ENCODE measurements around the gene AQP3. TPM values are rescaled to one million over a fixed set of nuclear protein-coding genes. Genes with fewer than 3 reads are reported as not detected.
A peak's percentile ranks its signal among the peaks of the same experiment; 100 is the strongest.

Gene AQP3
- total and polyA plus RNA-seq, 7 donors: 1.6 to 13.6 (median 4.4) TPM

DNA sequence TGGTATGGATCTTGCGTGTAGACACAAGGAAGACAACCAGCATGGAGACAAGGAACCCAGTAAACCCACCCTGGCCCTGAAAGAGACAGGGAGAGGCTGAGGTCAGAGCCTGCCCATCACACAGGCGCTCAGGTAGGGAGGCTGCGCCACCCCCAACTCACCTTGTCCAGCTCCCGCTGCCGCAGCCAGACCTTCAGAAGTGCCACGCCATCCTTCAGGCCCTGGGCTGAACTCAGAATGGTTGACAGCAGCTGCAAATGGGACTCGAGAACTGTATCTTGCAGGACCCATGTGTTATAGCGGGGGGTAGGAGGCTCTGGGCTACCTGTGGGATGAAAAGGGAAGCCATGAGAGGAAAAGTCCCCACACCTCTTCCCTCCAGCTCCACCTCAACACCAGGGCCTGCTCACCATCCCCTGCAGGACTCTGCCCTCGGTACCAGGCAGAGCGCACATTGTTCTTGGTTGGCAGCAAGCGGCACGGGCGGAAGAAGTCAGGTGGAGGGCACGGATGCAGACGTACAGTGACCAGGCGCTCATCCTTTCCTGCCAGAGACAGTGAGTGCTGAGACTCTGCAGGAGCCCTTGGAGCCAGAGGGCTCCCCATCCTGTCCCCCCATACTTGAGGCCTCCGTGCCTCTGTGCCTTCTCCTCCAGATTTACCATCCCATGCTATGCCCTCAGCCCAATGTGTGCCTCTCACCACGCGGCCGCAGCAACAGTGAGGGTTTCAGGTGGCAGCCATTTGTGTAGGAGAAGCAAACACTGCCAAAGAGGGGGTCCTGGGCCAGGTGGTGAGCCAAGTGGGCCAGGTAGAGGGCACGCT, 21.6 kb upstream of the AQP3 start:
- Histone ChIP-seq H3K4me1 (peaks cover 0 to 20% (median 15%) of the 10 kb centered on the region in 4 donors), H3K27ac (no peak overlapping the region), H3K36me3 (peaks cover 40 to 83% (median 59%) of the 10 kb centered on the region in 4 donors), H3K27me3 (no peaks in the 10 kb centered on the region), H3K9me3 (no peaks in the 10 kb centered on the region), H3K4me3 (no peak overlapping the region)
- TF ChIP-seq, protein P1, sequence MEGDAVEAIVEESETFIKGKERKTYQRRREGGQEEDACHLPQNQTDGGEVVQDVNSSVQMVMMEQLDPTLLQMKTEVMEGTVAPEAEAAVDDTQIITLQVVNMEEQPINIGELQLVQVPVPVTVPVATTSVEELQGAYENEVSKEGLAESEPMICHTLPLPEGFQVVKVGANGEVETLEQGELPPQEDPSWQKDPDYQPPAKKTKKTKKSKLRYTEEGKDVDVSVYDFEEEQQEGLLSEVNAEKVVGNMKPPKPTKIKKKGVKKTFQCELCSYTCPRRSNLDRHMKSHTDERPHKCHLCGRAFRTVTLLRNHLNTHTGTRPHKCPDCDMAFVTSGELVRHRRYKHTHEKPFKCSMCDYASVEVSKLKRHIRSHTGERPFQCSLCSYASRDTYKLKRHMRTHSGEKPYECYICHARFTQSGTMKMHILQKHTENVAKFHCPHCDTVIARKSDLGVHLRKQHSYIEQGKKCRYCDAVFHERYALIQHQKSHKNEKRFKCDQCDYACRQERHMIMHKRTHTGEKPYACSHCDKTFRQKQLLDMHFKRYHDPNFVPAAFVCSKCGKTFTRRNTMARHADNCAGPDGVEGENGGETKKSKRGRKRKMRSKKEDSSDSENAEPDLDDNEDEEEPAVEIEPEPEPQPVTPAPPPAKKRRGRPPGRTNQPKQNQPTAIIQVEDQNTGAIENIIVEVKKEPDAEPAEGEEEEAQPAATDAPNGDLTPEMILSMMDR (IDR thresholded peaks at IDR 0.05): no peak
- TF ChIP-seq POLR2AphosphoS5 (IDR thresholded peaks at IDR 0.05) (no peak), EP300 (IDR thresholded peaks at IDR 0.05) (no peak), POLR2A (IDR thresholded peaks at IDR 0.05) (no peak)
- intact Hi-C loops (cut with DNase I): loop anchor here (5.0 kb wide), 1 partner anchor 182 kb away; no protein-coding TSS in a partner anchor
- 96 to 97% methylated on average over 21 of the region's 21 CpGs for WGBS, 2 donors
- peak; percentile 36 for DNase-seq

GRCh38 chr9:33468215-33468730, 20.9 kb upstream of the AQP3 start:
- Histone ChIP-seq H3K9me3 (no peaks in the 10 kb centered on the region), H3K36me3 (peaks cover 47 to 91% (median 67%) of the 10 kb centered on the region in 4 donors), H3K27me3 (no peaks in the 10 kb centered on the region), H3K4me3 (no peak overlapping the region), H3K4me1 (peaks cover 0 to 17% (median 13%) of the 10 kb centered on the region in 4 donors), H3K27ac (no peak overlapping the region)
- WGBS, 2 donors: 68 to 88% methylated on average over 4 of the region's 4 CpGs
- DNase-seq: peak; percentile 26
- TF ChIP-seq, protein P1 (IDR thresholded peaks at IDR 0.05): no peak
- no peak for TF ChIP-seq EP300 (IDR thresholded peaks at IDR 0.05)
- no peak for TF ChIP-seq POLR2AphosphoS5 (IDR thresholded peaks at IDR 0.05)
- intact Hi-C loops (cut with DNase I): loop anchor here (5.0 kb wide), 1 partner anchor 181 kb away; no protein-coding TSS in a partner anchor

DNA sequence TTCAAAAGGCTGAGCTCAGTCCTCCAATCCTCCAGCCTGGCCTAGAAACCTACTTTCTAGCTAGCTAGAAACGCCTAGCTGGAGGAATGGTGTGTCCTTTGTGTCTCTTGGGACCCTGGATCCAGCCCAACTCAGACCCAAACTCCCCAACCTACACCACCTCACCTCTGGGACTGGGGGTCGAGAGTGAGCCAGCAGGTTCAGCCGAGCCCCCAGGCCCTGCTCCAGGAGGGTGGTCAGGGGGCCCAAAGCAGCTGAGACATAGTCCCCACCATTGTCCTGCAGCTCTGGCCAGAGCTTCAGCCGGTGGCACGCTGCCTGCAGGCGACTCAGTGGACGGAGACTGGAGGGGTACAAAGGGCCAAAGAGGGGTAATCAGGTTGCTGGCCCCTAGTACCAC, 20.1 kb upstream of the AQP3 start:
- DNase-seq: peak; percentile 56
- WGBS, 2 donors: 86 to 95% methylated on average over 7 of the region's 7 CpGs
- no peak for TF ChIP-seq EP300 (IDR thresholded peaks at IDR 0.05)
- no peak for TF ChIP-seq POLR2AphosphoS5 (IDR thresholded peaks at IDR 0.05)
- no peak for TF ChIP-seq POLR2A (IDR thresholded peaks at IDR 0.05)
- TF ChIP-seq, protein P1 (IDR thresholded peaks at IDR 0.05): no peak
- H3K36me3 ChIP-seq: peaks cover 54 to 98% (median 73%) of the 10 kb centered on the region in 4 donors
- H3K4me3 ChIP-seq: no peak overlapping the region
- no peak overlapping the region for H3K27ac ChIP-seq
- no peaks in the 10 kb centered on the region for H3K9me3 ChIP-seq
- H3K4me1 ChIP-seq: peaks cover 0 to 9% (median 6%) of the 10 kb centered on the region in 4 donors
- intact Hi-C loops (cut with DNase I): loop anchor here (2.0 to 5.0 kb wide), 2 partner anchors 21 to 180 kb away; partner anchors contain the start of gene AQP3
- no peaks in the 10 kb centered on the region for H3K27me3 ChIP-seq

DNA sequence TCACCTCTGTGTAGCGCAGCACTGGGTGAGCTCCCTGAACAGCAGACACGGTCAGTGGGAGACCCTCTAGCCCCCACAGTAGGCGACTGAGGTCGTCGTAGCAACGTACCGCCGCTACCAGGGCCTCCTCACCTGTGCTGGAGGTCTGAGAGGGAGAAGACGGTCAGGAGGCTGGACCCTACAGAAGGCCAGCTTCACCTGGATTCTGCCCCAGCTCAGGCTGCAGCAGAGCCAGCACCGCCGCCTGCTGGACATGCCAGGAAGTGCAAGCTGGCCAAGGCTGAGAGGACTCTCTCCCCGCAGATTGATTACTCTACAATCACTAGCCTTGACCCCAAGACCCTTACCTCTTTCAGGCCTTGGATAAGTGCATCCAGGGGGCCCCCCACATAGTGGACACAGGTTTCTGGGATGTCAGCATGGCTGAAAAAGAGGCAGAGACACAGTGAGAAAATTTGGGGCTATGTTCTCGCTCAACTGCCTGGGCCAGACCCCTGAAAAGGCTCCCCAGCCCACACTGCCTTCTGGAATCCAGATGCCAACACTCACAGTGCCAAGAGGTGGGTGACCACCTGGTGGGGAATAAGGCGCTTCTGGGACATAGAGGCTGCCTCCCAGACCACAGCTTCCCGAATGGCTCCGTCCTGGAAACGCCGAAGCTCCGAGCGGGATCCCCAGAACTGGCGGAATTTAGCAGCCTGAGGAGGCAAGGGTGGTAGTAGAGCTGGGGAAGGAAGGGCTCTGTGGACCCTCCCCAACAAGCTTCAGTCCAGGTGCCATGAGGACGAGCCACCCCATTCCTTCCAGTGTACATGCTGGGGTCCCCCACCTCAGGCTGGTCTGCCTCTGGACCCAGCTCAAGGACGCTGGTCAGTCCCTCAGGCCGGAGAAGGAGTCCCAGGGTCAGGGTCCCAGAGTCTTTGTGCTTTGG, 19.4 kb upstream of the AQP3 start:
- peak; percentile 76 for DNase-seq
- no peaks in the 10 kb centered on the region for H3K27me3 ChIP-seq
- no peak overlapping the region for H3K27ac ChIP-seq
- H3K4me3 ChIP-seq: no peak overlapping the region
- WGBS, 2 donors: 70 to 79% methylated on average over 24 of the region's 24 CpGs
- peaks cover 0 to 3% (median 1%) of the 10 kb centered on the region in 4 donors for H3K4me1 ChIP-seq
- intact Hi-C loops (cut with DNase I): loop anchor here (1.0 to 5.0 kb wide), 3 partner anchors 20 to 180 kb away; partner anchors contain the start of gene AQP3
- peaks cover 55 to 100% (median 78%) of the 10 kb centered on the region in 4 donors for H3K36me3 ChIP-seq
- H3K9me3 ChIP-seq: no peaks in the 10 kb centered on the region
- TF ChIP-seq POLR2AphosphoS5 (IDR thresholded peaks at IDR 0.05): no peak
- TF ChIP-seq POLR2A (IDR thresholded peaks at IDR 0.05): no peak
- TF ChIP-seq EP300 (IDR thresholded peaks at IDR 0.05): no peak
- TF ChIP-seq, protein P1 (IDR thresholded peaks at IDR 0.05): peak; percentile 83 to 94 (median 88)
